GM18867 (cell line): ENCODE measurements around the gene EXOC6B.

ENCODE experiments used
- ATAC-seq: cut with Tn5 transposase; IDR thresholded peaks from one replicate; pipeline ENCODE4 v1.9.1; 2021; ENCODE audit warnings: mild to moderate bottlenecking, moderate library complexity; ENCODE audit not compliant: unreplicated experiment

EXOC6B gene

GRCh38 chr2:72139874-72140620 lies 685.8 kb downstream of the EXOC6B start:
- ATAC-seq: no peak

- ATAC-seq: no peak
Observed at GRCh38 chr2:72139471-72139873, 686.4 kb downstream of the EXOC6B start.

- no peak for ATAC-seq
Observed at GRCh38 chr2:72138921-72139381, 686.9 kb downstream of the EXOC6B start.

GRCh38 chr2:72138011-72138881 lies 687.6 kb downstream of the EXOC6B start:
- no peak for ATAC-seq

GRCh38 chr2:72137498-72138010 lies 688.3 kb downstream of the EXOC6B start:
- ATAC-seq: peak; percentile 86

- ATAC-seq: peak; percentile 13
Observed at GRCh38 chr2:72136933-72137497, 688.8 kb downstream of the EXOC6B start.

- no peak for ATAC-seq
Observed at GRCh38 chr2:72136331-72136730, 689.5 kb downstream of the EXOC6B start.

GRCh38 chr2:72135921-72136320 lies 689.9 kb downstream of the EXOC6B start:
- no peak for ATAC-seq

- no peak for ATAC-seq
Observed at GRCh38 chr2:72134997-72135800, 690.6 kb downstream of the EXOC6B start.

GRCh38 chr2:72134408-72134996 lies 691.3 kb downstream of the EXOC6B start:
- no peak for ATAC-seq

- ATAC-seq: no peak
Observed at GRCh38 chr2:72133721-72134407, 692.0 kb downstream of the EXOC6B start.

- ATAC-seq: no peak
Observed at GRCh38 chr2:72132981-72133720, 692.7 kb downstream of the EXOC6B start.

GRCh38 chr2:72131916-72132841 lies 693.7 kb downstream of the EXOC6B start:
- ATAC-seq: no peak

- ATAC-seq: no peak
Observed at GRCh38 chr2:72131371-72131891, 694.4 kb downstream of the EXOC6B start.

GRCh38 chr2:72130659-72131360 lies 695.0 kb downstream of the EXOC6B start:
- ATAC-seq: no peak

- no peak for ATAC-seq
Observed at GRCh38 chr2:72129681-72130340, 696.0 kb downstream of the EXOC6B start.
